ENCODE measurements around the gene OSCP1. TPM values are rescaled to one million over a fixed set of nuclear protein-coding genes. Genes with fewer than 3 reads are reported as not detected.

The OSCP1 gene
- total RNA-seq, 1 donor from 2014 or later = 1.2 TPM

GRCh38 chr1:36380782-36381181 is 69.5 kb downstream of the OSCP1 start:
- no peaks in the 10 kb centered on the region for H3K27me3 Mint-ChIP-seq
- peaks cover 42% of the 10 kb centered on the region for H3K36me3 Mint-ChIP-seq (ENCODE audit: low read depth)
- POLR2A ChIA-PET = no interaction called here
- CTCF ChIA-PET = interaction anchor here (1.1 kb wide), 1 partner anchor 95 kb away, joined by 3 read pairs; no protein-coding TSS in a partner anchor
- H3K9me3 Mint-ChIP-seq = no peaks in the 10 kb centered on the region
- peak overlapping the region; percentile 36 for H3K27ac Mint-ChIP-seq
- H3K4me1 Mint-ChIP-seq = peaks cover 78% of the 10 kb centered on the region
- no peak for ATAC-seq (ENCODE audit: low read depth)
- no peak overlapping the region for H3K4me3 Mint-ChIP-seq
- TF ChIP-seq CTCF (IDR thresholded peaks at IDR 0.05) = no peak
- intact Hi-C loops (cut with micrococcal nuclease) = no loop called here
- DNase-seq = no peak

GRCh38 chr1:36380143-36380619 is 70.1 kb downstream of the OSCP1 start:
- Mint-ChIP-seq H3K36me3 (ENCODE audit: low read depth) (peaks cover 42% of the 10 kb centered on the region), H3K27me3 (no peaks in the 10 kb centered on the region), H3K4me1 (peaks cover 82% of the 10 kb centered on the region), H3K4me3 (no peak overlapping the region), H3K27ac (peak overlapping the region; percentile 36), H3K9me3 (no peaks in the 10 kb centered on the region)
- ChIA-PET POLR2A (no interaction called here), CTCF (no interaction called here)
- no peak for TF ChIP-seq CTCF (IDR thresholded peaks at IDR 0.05)
- DNase-seq = no peak
- intact Hi-C loops (cut with micrococcal nuclease) = no loop called here
- ATAC-seq (ENCODE audit: low read depth) = no peak

- H3K27ac Mint-ChIP-seq = peak overlapping the region; percentile 84
- CTCF ChIA-PET = interaction anchor here (1.1 to 1.5 kb wide), 2 partner anchors 91 to 228 kb away, joined by 3 read pairs; no protein-coding TSS in a partner anchor
- no peak for TF ChIP-seq CTCF (IDR thresholded peaks at IDR 0.05)
- POLR2A ChIA-PET = interaction anchor here (0.8 to 3.1 kb wide), 5 partner anchors 7 to 23 kb away, joined by 3 to 28 read pairs (median 3); partner anchors contain the start of gene LSM10
- H3K4me3 Mint-ChIP-seq = peak overlapping the region; percentile 7
- ATAC-seq (ENCODE audit: low read depth) (no peak), DNase-seq (no peak)
- H3K9me3 Mint-ChIP-seq = no peaks in the 10 kb centered on the region
- peaks cover 84% of the 10 kb centered on the region for H3K4me1 Mint-ChIP-seq
- H3K36me3 Mint-ChIP-seq (ENCODE audit: low read depth) = peaks cover 34% of the 10 kb centered on the region
- no peaks in the 10 kb centered on the region for H3K27me3 Mint-ChIP-seq
- intact Hi-C loops (cut with micrococcal nuclease) = no loop called here
These were observed 72.3 kb downstream of the OSCP1 start for GRCh38 chr1:36377791-36378492.

- CTCF ChIA-PET = interaction anchor here (1.4 to 1.7 kb wide), 2 partner anchors 40 to 148 kb away, joined by 3 to 4 read pairs; partner anchors contain the start of gene THRAP3
- no peak for TF ChIP-seq CTCF (IDR thresholded peaks at IDR 0.05)
- H3K9me3 Mint-ChIP-seq = no peaks in the 10 kb centered on the region
- H3K27me3 Mint-ChIP-seq = no peaks in the 10 kb centered on the region
- H3K27ac Mint-ChIP-seq = peak overlapping the region; percentile 93
- ATAC-seq (ENCODE audit: low read depth) = no peak
- intact Hi-C loops (cut with micrococcal nuclease) = no loop called here
- H3K4me3 Mint-ChIP-seq = no peak overlapping the region
- no peak for DNase-seq
- peaks cover 87% of the 10 kb centered on the region for H3K4me1 Mint-ChIP-seq
- POLR2A ChIA-PET = interaction anchor here (0.9 to 1.4 kb wide), 2 partner anchors 22 to 24 kb away, joined by 5 to 6 read pairs; no protein-coding TSS in a partner anchor
- peaks cover 16% of the 10 kb centered on the region for H3K36me3 Mint-ChIP-seq (ENCODE audit: low read depth)
These were observed 77.6 kb downstream of the OSCP1 start for GRCh38 chr1:36372617-36373016.
